Colonic mucosa (tissue), 4 donors: ENCODE measurements around the gene HAUS6. TPM values are rescaled to one million over a fixed set of nuclear protein-coding genes. Genes with fewer than 3 reads are reported as not detected.
"Not testable (repeated sequence)": the region's sequence is repeated elsewhere in the genome, so short reads cannot be mapped to it uniquely, and the experiment has no call there.

Experiments
- DNase-seq: peaks from one replicate; pipeline ENCODE4 v3.0.0-alpha.2; 2020
- H3K27ac ChIP-seq: fragments of 200-600 bp; one replicate; pipeline ENCODE4 v1.8.0; 2021
- H3K27me3 ChIP-seq: fragments of 200-600 bp; one replicate; pipeline ENCODE4 v1.8.0; 2021
- H3K36me3 ChIP-seq: fragments of 200-600 bp; one replicate; pipeline ENCODE4 v1.8.0; 2021
- H3K4me1 ChIP-seq: fragments of 200-600 bp; one replicate; pipeline ENCODE4 v1.8.0; 2021; ENCODE audit warnings: mild to moderate bottlenecking
- H3K4me3 ChIP-seq: fragments of 200-600 bp; one replicate; pipeline ENCODE4 v1.8.0; 2021
- H3K9ac ChIP-seq, 2 donors: one replicate each; pipeline ENCODE4 v1.7.0; 2013; ENCODE audit warnings: control low read depth in 2 of 2, low read depth in 2 of 2, low read length in 2 of 2
- H3K9me3 ChIP-seq: fragments of 200-600 bp; one replicate; pipeline ENCODE4 v1.8.0; 2021
- intact Hi-C: fragments of 100-400 bp; cut with DNase I; formaldehyde crosslinking; loops from one replicate; pipeline ENCODE4 v1.14.1; 2022
- total RNA-seq, 2 donors: library from RNA; stranded (reverse); fragmentation: NEBNext Ultra II Directional in 1 of 2; extraction: Animal tissue kit (Norgen Biotek cat#: 25700) in 1 of 2; gene quantifications; one replicate each; pipeline ENCODE4 v1.2.1, GENCODE V29; 2021
- TF ChIP-seq, protein P1 (sequence below): fragments of 200-600 bp; IDR thresholded peaks from one replicate; pipeline ENCODE4 v1.8.0; 2022; ENCODE audit warnings: antibody characterized with exemption, mild to moderate bottlenecking
- donor health status: healthy.
- donor health status: DM: no; HTN: no; CAD: no.
- donor health status: DM: no; HTN: no; CAD: no.

HAUS6 gene
- 10 to 100 TPM in 1 of 2 donors, 1 to 10 TPM in 1; 9.2 to 11.8 TPM for total RNA-seq

DNA sequence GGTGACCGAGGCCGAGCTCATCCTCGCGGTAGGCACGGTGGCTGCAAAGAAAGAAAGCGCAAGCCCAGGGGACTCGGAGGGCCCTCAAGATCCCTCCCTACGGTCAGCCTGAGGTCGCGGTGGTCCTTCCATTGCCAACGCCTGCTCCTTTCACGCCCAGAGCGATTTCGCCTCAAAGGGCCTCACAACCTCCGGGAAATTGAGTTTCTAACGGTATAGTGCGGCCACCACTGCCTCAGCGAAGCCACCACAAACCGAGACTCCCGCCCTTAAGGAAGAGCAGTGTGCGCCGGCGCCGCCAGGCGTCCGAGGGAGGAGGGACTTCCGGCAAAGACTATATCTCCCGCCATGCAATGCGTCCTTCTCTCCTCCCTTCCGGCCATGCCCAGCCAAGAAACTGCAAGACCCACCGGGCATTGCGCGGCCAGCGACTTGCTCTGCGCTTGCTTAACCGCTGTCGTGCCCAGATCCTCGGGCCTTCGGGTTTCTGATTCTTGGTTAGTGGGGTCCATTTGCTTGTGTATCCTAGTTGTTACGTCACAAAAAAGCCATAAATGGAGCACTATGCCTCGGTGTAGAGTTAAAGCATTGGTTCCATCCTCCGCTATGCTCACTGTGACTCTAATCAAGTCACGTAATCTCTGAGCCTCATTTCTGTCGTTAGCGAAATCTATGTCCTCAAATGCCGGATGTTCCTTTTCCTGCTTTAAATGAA is at the start of gene HAUS6:
TSS of gene HAUS6 (minus strand) at position 274 of the 715 bp plus-strand sequence. CDS start at position 21, 253 bp downstream.
- Histone ChIP-seq H3K4me1 (no peaks in the 10 kb centered on the region), H3K27ac (peak within 1 kb of the TSS; percentile 87), H3K36me3 (no peaks in the 10 kb centered on the region), H3K9ac (peak within 1 kb of the TSS; percentile 72 to 74), H3K9me3 (no peaks in the 10 kb centered on the region), H3K27me3 (no peaks in the 10 kb centered on the region), H3K4me3 (peak within 1 kb of the TSS; percentile 91)
- TF ChIP-seq, protein P1, sequence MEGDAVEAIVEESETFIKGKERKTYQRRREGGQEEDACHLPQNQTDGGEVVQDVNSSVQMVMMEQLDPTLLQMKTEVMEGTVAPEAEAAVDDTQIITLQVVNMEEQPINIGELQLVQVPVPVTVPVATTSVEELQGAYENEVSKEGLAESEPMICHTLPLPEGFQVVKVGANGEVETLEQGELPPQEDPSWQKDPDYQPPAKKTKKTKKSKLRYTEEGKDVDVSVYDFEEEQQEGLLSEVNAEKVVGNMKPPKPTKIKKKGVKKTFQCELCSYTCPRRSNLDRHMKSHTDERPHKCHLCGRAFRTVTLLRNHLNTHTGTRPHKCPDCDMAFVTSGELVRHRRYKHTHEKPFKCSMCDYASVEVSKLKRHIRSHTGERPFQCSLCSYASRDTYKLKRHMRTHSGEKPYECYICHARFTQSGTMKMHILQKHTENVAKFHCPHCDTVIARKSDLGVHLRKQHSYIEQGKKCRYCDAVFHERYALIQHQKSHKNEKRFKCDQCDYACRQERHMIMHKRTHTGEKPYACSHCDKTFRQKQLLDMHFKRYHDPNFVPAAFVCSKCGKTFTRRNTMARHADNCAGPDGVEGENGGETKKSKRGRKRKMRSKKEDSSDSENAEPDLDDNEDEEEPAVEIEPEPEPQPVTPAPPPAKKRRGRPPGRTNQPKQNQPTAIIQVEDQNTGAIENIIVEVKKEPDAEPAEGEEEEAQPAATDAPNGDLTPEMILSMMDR = peak; percentile 35
- DNase-seq = peak; percentile 98
- intact Hi-C loops = no loop called here

GRCh38 chr9:19152160-19152498 is 49.4 kb upstream of the HAUS6 start:
- H3K36me3 ChIP-seq, H3K4me3 ChIP-seq, DNase-seq, H3K9ac ChIP-seq, intact Hi-C loops, H3K4me1 ChIP-seq, H3K9me3 ChIP-seq, H3K27ac ChIP-seq, H3K27me3 ChIP-seq: not testable (repeated sequence)

DNA sequence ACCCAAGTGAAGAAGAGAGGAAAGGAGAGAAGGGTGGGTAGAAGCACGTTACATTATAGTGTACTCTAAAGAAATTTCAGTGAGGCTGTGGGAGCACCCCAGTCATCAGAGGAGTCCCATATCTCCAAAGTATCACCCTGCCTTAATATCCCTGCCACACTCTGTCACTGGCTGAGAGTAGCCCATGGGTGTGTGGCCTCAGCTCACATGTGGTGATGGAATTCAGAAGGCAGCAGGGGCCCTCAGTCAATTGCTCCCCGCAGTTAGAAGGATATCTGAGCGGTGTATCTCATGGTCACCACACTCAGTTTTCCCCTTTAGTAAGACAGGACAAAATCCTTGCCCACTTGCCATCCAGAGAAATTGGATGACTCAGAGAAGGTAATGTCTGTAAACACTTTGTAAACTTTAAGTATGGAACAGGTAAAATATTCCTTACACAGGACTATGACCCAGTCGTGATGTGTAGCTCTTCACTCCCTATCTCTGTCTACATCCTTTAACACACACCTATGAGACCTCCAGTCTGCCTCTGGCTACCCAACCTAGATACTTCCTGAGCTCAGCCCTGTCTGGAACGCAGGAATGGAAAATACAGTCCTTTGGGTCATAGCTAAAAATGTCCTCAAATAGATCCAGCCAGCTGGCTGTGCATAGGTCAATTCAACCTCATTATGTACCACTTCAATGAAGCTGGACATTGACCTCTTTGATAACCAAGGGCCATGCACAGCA is 48.9 kb upstream of the HAUS6 start:
- Histone ChIP-seq H3K27ac (no peak overlapping the region), H3K9ac (no peak overlapping the region)

GRCh38 chr9:19149230-19149629 is 46.5 kb upstream of the HAUS6 start:
- DNase-seq = no peak
- Histone ChIP-seq H3K27me3 (no peaks in the 10 kb centered on the region), H3K4me1 (no peaks in the 10 kb centered on the region), H3K36me3 (no peaks in the 10 kb centered on the region), H3K9me3 (no peaks in the 10 kb centered on the region), H3K9ac (no peak overlapping the region), H3K27ac (no peak overlapping the region), H3K4me3 (no peak overlapping the region)
- intact Hi-C loops = no loop called here
- TF ChIP-seq, protein P1 = no peak

More for the DNA sequence above, 48.9 kb upstream of the HAUS6 start:
- TF ChIP-seq, protein P1 = no peak
- Histone ChIP-seq H3K36me3 (no peaks in the 10 kb centered on the region), H3K4me3 (no peak overlapping the region), H3K4me1 (no peaks in the 10 kb centered on the region), H3K9me3 (no peaks in the 10 kb centered on the region), H3K27me3 (no peaks in the 10 kb centered on the region)
- no peak for DNase-seq
- intact Hi-C loops = no loop called here

GRCh38 chr9:19148187-19148586 is 45.5 kb upstream of the HAUS6 start:
- H3K27me3 ChIP-seq = no peaks in the 10 kb centered on the region
- TF ChIP-seq, protein P1 = no peak
- H3K4me1 ChIP-seq = no peaks in the 10 kb centered on the region
- no peak for DNase-seq
- H3K36me3 ChIP-seq = no peaks in the 10 kb centered on the region
- no peak overlapping the region for H3K27ac ChIP-seq
- H3K9me3 ChIP-seq = no peaks in the 10 kb centered on the region
- no peak overlapping the region for H3K9ac ChIP-seq
- no peak overlapping the region for H3K4me3 ChIP-seq
- intact Hi-C loops = no loop called here
